ENCODE measurements around the gene ZNF765. TPM values are rescaled to one million over a fixed set of nuclear protein-coding genes. Genes with fewer than 3 reads are reported as not detected.
A peak's percentile ranks its signal among the peaks of the same experiment; 100 is the strongest.
"Not testable (repeated sequence)": the region's sequence is repeated elsewhere in the genome, so short reads cannot be mapped to it uniquely, and the experiment has no call there.

The ZNF765 gene
- total RNA-seq, 2 experiments from 2014 or later, result 7.9 to 8.0 TPM

- Mint-ChIP-seq H3K27me3 (ENCODE audit: low read depth) (no peaks in the 10 kb centered on the region), H3K4me3 (no peak overlapping the region), H3K36me3 (ENCODE audit: low read depth) (peaks cover 45% of the 10 kb centered on the region), H3K4me1 (ENCODE audit: low read depth) (peaks cover 2% of the 10 kb centered on the region), H3K27ac (no peak overlapping the region), H3K9me3 (peaks cover 56% of the 10 kb centered on the region)
- intact Hi-C loops (cut with micrococcal nuclease), result no loop called here
- DNase-seq, result no peak
- CTCF ChIA-PET, result no interaction called here
These were observed 6.0 kb upstream of the ZNF765 start for GRCh38 chr19:53388904-53389303.

GRCh38 chr19:53389571-53389970 is 5.4 kb upstream of the ZNF765 start:
- CTCF ChIA-PET, result no interaction called here
- no peaks in the 10 kb centered on the region for H3K27me3 Mint-ChIP-seq (ENCODE audit: low read depth)
- DNase-seq, result no peak
- H3K4me3 Mint-ChIP-seq, result no peak overlapping the region
- intact Hi-C loops (cut with micrococcal nuclease), result no loop called here
- H3K4me1 Mint-ChIP-seq (ENCODE audit: low read depth), result peaks cover 3% of the 10 kb centered on the region
- H3K36me3 Mint-ChIP-seq (ENCODE audit: low read depth), result peaks cover 41% of the 10 kb centered on the region
- H3K27ac Mint-ChIP-seq, result no peak overlapping the region
- H3K9me3 Mint-ChIP-seq, result peaks cover 53% of the 10 kb centered on the region

GRCh38 chr19:53389978-53390377 is 5.0 kb upstream of the ZNF765 start:
- DNase-seq, result no peak
- H3K4me3 Mint-ChIP-seq, result no peak overlapping the region
- peaks cover 6% of the 10 kb centered on the region for H3K4me1 Mint-ChIP-seq (ENCODE audit: low read depth)
- intact Hi-C loops (cut with micrococcal nuclease), result loop anchor here (10.0 kb wide), 1 partner anchor 195 kb away; the partner anchor contains the start of gene ZNF665
- peaks cover 37% of the 10 kb centered on the region for H3K36me3 Mint-ChIP-seq (ENCODE audit: low read depth)
- CTCF ChIA-PET, result no interaction called here
- peaks cover 49% of the 10 kb centered on the region for H3K9me3 Mint-ChIP-seq
- H3K27me3 Mint-ChIP-seq (ENCODE audit: low read depth), result no peaks in the 10 kb centered on the region
- no peak overlapping the region for H3K27ac Mint-ChIP-seq

GRCh38 chr19:53394522-53394973 is 401 bp upstream of the ZNF765 start:
- Mint-ChIP-seq H3K27ac (peak overlapping the region; percentile 90), H3K4me1 (ENCODE audit: low read depth) (peaks cover 27% of the 10 kb centered on the region), H3K36me3 (ENCODE audit: low read depth) (peaks cover 26% of the 10 kb centered on the region), H3K27me3 (ENCODE audit: low read depth) (no peaks in the 10 kb centered on the region), H3K4me3 (peak overlapping the region; percentile 88), H3K9me3 (peaks cover 18% of the 10 kb centered on the region)
- DNase-seq, result no peak
- CTCF ChIA-PET, result no interaction called here
- intact Hi-C loops (cut with micrococcal nuclease), result loop anchor here (10.0 kb wide), 1 partner anchor 200 kb away; the partner anchor contains the start of gene ZNF665

- peak overlapping the region; percentile 88 for H3K4me3 Mint-ChIP-seq
- intact Hi-C loops (cut with micrococcal nuclease), result loop anchor here (1.0 to 10.0 kb wide), 4 partner anchors 31 to 454 kb away; partner anchors contain the start of genes ZNF525, ZNF665 and ZNF813
- CTCF ChIA-PET; H3K27me3 Mint-ChIP-seq (ENCODE audit: low read depth); H3K9me3 Mint-ChIP-seq; DNase-seq: not testable (repeated sequence)
- peak overlapping the region; percentile 90 for H3K27ac Mint-ChIP-seq
- H3K36me3 Mint-ChIP-seq (ENCODE audit: low read depth), result peaks cover 30% of the 10 kb centered on the region
- peaks cover 27% of the 10 kb centered on the region for H3K4me1 Mint-ChIP-seq (ENCODE audit: low read depth)
These were observed 1.0 kb downstream of the ZNF765 start for GRCh38 chr19:53395840-53396524.

- intact Hi-C loops (cut with micrococcal nuclease), result loop anchor here (5.0 to 10.0 kb wide), 2 partner anchors 71 to 202 kb away; partner anchors contain the start of genes ZNF665 and ZNF813
- peaks cover 27% of the 10 kb centered on the region for H3K4me1 Mint-ChIP-seq (ENCODE audit: low read depth)
- CTCF ChIA-PET, result no interaction called here
- peak overlapping the region; percentile 88 for H3K4me3 Mint-ChIP-seq
- no peak overlapping the region for H3K27ac Mint-ChIP-seq
- H3K27me3 Mint-ChIP-seq (ENCODE audit: low read depth), result no peaks in the 10 kb centered on the region
- DNase-seq, result no peak
- peaks cover 34% of the 10 kb centered on the region for H3K36me3 Mint-ChIP-seq (ENCODE audit: low read depth)
- H3K9me3 Mint-ChIP-seq, result peaks cover 9% of the 10 kb centered on the region
These were observed 1.5 kb downstream of the ZNF765 start for GRCh38 chr19:53396525-53396868.

GRCh38 chr19:53397918-53398317 is 3.0 kb downstream of the ZNF765 start:
- H3K27me3 Mint-ChIP-seq (ENCODE audit: low read depth); H3K4me3 Mint-ChIP-seq; DNase-seq; CTCF ChIA-PET; H3K27ac Mint-ChIP-seq: not testable (repeated sequence)
- Mint-ChIP-seq H3K36me3 (ENCODE audit: low read depth) (peaks cover 48% of the 10 kb centered on the region), H3K9me3 (peaks cover 12% of the 10 kb centered on the region), H3K4me1 (ENCODE audit: low read depth) (peaks cover 27% of the 10 kb centered on the region)
- intact Hi-C loops (cut with micrococcal nuclease), result loop anchor here (5.0 to 10.0 kb wide), 2 partner anchors 69 to 203 kb away; partner anchors contain the start of genes ZNF665 and ZNF813

- H3K9me3 Mint-ChIP-seq, result peaks cover 63% of the 10 kb centered on the region
- peaks cover 79% of the 10 kb centered on the region for H3K36me3 Mint-ChIP-seq (ENCODE audit: low read depth)
- intact Hi-C loops (cut with micrococcal nuclease), result no loop called here
- no peak for DNase-seq
- H3K4me1 Mint-ChIP-seq (ENCODE audit: low read depth), result no peaks in the 10 kb centered on the region
- H3K4me3 Mint-ChIP-seq, result no peak overlapping the region
- no peaks in the 10 kb centered on the region for H3K27me3 Mint-ChIP-seq (ENCODE audit: low read depth)
- H3K27ac Mint-ChIP-seq, result no peak overlapping the region
- CTCF ChIA-PET, result no interaction called here
These were observed 14.7 kb downstream of the ZNF765 start for GRCh38 chr19:53409505-53410204.

- peaks cover 22% of the 10 kb centered on the region for H3K9me3 Mint-ChIP-seq
- H3K4me3 Mint-ChIP-seq; H3K36me3 Mint-ChIP-seq (ENCODE audit: low read depth); CTCF ChIA-PET; H3K27me3 Mint-ChIP-seq (ENCODE audit: low read depth); DNase-seq; intact Hi-C loops (cut with micrococcal nuclease); H3K27ac Mint-ChIP-seq; H3K4me1 Mint-ChIP-seq (ENCODE audit: low read depth): not testable (repeated sequence)
These were observed 25.8 kb downstream of the ZNF765 start for GRCh38 chr19:53420520-53421315.

GRCh38 chr19:53422551-53422950 is 27.6 kb downstream of the ZNF765 start:
- Mint-ChIP-seq H3K27ac (no peak overlapping the region), H3K4me3 (no peak overlapping the region), H3K27me3 (ENCODE audit: low read depth) (peaks cover 2% of the 10 kb centered on the region), H3K9me3 (peaks cover 11% of the 10 kb centered on the region), H3K4me1 (ENCODE audit: low read depth) (no peaks in the 10 kb centered on the region), H3K36me3 (ENCODE audit: low read depth) (peaks cover 7% of the 10 kb centered on the region)
- CTCF ChIA-PET, result no interaction called here
- DNase-seq, result no peak
- intact Hi-C loops (cut with micrococcal nuclease), result no loop called here

- H3K36me3 Mint-ChIP-seq (ENCODE audit: low read depth); DNase-seq; H3K4me1 Mint-ChIP-seq (ENCODE audit: low read depth); CTCF ChIA-PET; intact Hi-C loops (cut with micrococcal nuclease); H3K27me3 Mint-ChIP-seq (ENCODE audit: low read depth); H3K4me3 Mint-ChIP-seq; H3K9me3 Mint-ChIP-seq; H3K27ac Mint-ChIP-seq: not testable (repeated sequence)
These were observed 28.1 kb downstream of the ZNF765 start for GRCh38 chr19:53423074-53423473.

GRCh38 chr19:53423680-53424079 is 28.7 kb downstream of the ZNF765 start:
- DNase-seq; H3K9me3 Mint-ChIP-seq; H3K4me1 Mint-ChIP-seq (ENCODE audit: low read depth); H3K4me3 Mint-ChIP-seq; H3K36me3 Mint-ChIP-seq (ENCODE audit: low read depth); intact Hi-C loops (cut with micrococcal nuclease); H3K27ac Mint-ChIP-seq; H3K27me3 Mint-ChIP-seq (ENCODE audit: low read depth): not testable (repeated sequence)
- CTCF ChIA-PET, result interaction anchor here (0.7 kb wide), 1 partner anchor 132 kb away, joined by 3 read pairs; no protein-coding TSS in a partner anchor

All from activated naive CD4-positive, alpha-beta T cell treated with anti-CD3 and anti-CD28 coated beads for 36 hours (primary cell).